HEK293 (cell line): ENCODE data around the gene PPARG.

ENCODE experiments used
- CTCF ChIA-PET: fragments of 350-600 bp; formaldehyde crosslinking; extraction: SDS; loops from one replicate; lab custom pipeline; 2021; ENCODE audit warnings: antibody characterized with exemption; lab: Yijun Ruan, JAX
- POLR2A ChIA-PET: fragments of 300-600 bp; formaldehyde crosslinking; extraction: SDS; loops from one replicate; lab custom pipeline; 2020; ENCODE audit warnings: antibody characterized with exemption, inconsistent platforms; lab: Yijun Ruan, JAX
- H3K27ac ChIP-seq: fragments of 200-500 bp; sonication (Bioruptor generic); 2 replicates; pipeline ENCODE4 v1.5.1; 2014; ENCODE audit warnings: low read depth, low read length, control low read depth, inconsistent platforms; ENCODE audit errors: extremely low read depth
- H3K36me3 ChIP-seq, 2 experiments: fragments of 200-500 bp in 1 of 2; sonication (Bioruptor generic) in 1 of 2; 1 replicate in 1 of 2; 2 replicates in 1 of 2; pipeline ENCODE4 v1.5.1; 2014 to 2017; ENCODE audit warnings: inconsistent platforms in 2 of 2, low read length in 2 of 2; ENCODE audit not compliant: control insufficient read depth in 2 of 2, insufficient read depth in 1 of 2
- H3K4me1 ChIP-seq: fragments of 200-500 bp; sonication (Bioruptor generic); 2 replicates; pipeline ENCODE4 v1.5.1; 2014; ENCODE audit warnings: mild to moderate bottlenecking, low read length, inconsistent platforms; ENCODE audit not compliant: control insufficient read depth, insufficient read depth
- H3K4me3 ChIP-seq: 2 replicates; pipeline ENCODE4 v1.5.1; 2011; ENCODE audit warnings: low read depth, mild to moderate bottlenecking, control low read depth, low read length, moderate library complexity
- H3K9me3 ChIP-seq: fragments of 200-500 bp; sonication (Bioruptor generic); 2 replicates; pipeline ENCODE4 v1.5.1; 2014; ENCODE audit warnings: low read depth, low read length, inconsistent platforms; ENCODE audit not compliant: control insufficient read depth, insufficient read depth
- AEBP2 ChIP-seq: fragments of 450-650 bp; formaldehyde crosslinking; IDR thresholded peaks from 2 replicates; pipeline ENCODE4 v1.5.1; 2016; ENCODE audit warnings: missing biosample characterization, missing genetic modification characterization, borderline replicate concordance
- FEZF1 ChIP-seq: fragments of 450-650 bp; formaldehyde crosslinking; IDR thresholded peaks from 2 replicates; pipeline ENCODE4 v1.5.1; 2016; ENCODE audit warnings: missing biosample characterization, missing genetic modification characterization
- INSM2 ChIP-seq: fragments of 450-650 bp; formaldehyde crosslinking; IDR thresholded peaks from 2 replicates; pipeline ENCODE4 v1.5.1; 2016; ENCODE audit warnings: missing biosample characterization, missing genetic modification characterization
- MYNN ChIP-seq: fragments of 450-650 bp; formaldehyde crosslinking; IDR thresholded peaks from 2 replicates; pipeline ENCODE4 v1.5.1; 2016; ENCODE audit warnings: missing biosample characterization, missing genetic modification characterization, borderline replicate concordance
- OVOL3 ChIP-seq: fragments of 450-650 bp; formaldehyde crosslinking; IDR thresholded peaks from 2 replicates; pipeline ENCODE4 v1.5.1; 2016; ENCODE audit warnings: missing biosample characterization, missing genetic modification characterization
- SCRT1 ChIP-seq: fragments of 450-650 bp; formaldehyde crosslinking; IDR thresholded peaks from 2 replicates; pipeline ENCODE4 v1.5.1; 2016; ENCODE audit warnings: missing biosample characterization, missing genetic modification characterization, borderline replicate concordance
- SP2 ChIP-seq: fragments of 450-650 bp; formaldehyde crosslinking; IDR thresholded peaks from 2 replicates; pipeline ENCODE4 v1.5.1; 2016; ENCODE audit warnings: missing biosample characterization, missing genetic modification characterization
- YY2 ChIP-seq: fragments of 450-650 bp; formaldehyde crosslinking; IDR thresholded peaks from 2 replicates; pipeline ENCODE4 v1.5.1; 2016; ENCODE audit warnings: missing biosample characterization, missing genetic modification characterization
- ZBTB17 ChIP-seq: fragments of 450-650 bp; formaldehyde crosslinking; IDR thresholded peaks from 2 replicates; pipeline ENCODE4 v1.5.1; 2016; ENCODE audit warnings: missing biosample characterization, missing genetic modification characterization
- ZFP41 ChIP-seq: fragments of 450-650 bp; formaldehyde crosslinking; IDR thresholded peaks from 2 replicates; pipeline ENCODE4 v1.5.1; 2016; ENCODE audit warnings: missing biosample characterization, missing genetic modification characterization, borderline replicate concordance
- ZNF132 ChIP-seq: fragments of 450-650 bp; formaldehyde crosslinking; IDR thresholded peaks from 2 replicates; pipeline ENCODE4 v1.5.1; 2017; ENCODE audit warnings: missing biosample characterization, missing genetic modification characterization, borderline replicate concordance
- ZNF138 ChIP-seq: fragments of 450-650 bp; formaldehyde crosslinking; IDR thresholded peaks from 2 replicates; pipeline ENCODE4 v1.5.1; 2016; ENCODE audit warnings: missing biosample characterization, missing genetic modification characterization, borderline replicate concordance
- ZNF174 ChIP-seq: fragments of 450-650 bp; formaldehyde crosslinking; IDR thresholded peaks from 2 replicates; pipeline ENCODE4 v1.5.0; 2017; ENCODE audit warnings: missing biosample characterization, mild to moderate bottlenecking, missing genetic modification characterization
- ZNF175 ChIP-seq: fragments of 450-650 bp; formaldehyde crosslinking; IDR thresholded peaks from 2 replicates; pipeline ENCODE4 v1.5.1; 2016; ENCODE audit warnings: missing biosample characterization, missing genetic modification characterization
- ZNF239 ChIP-seq: fragments of 450-650 bp; formaldehyde crosslinking; IDR thresholded peaks from 2 replicates; pipeline ENCODE4 v1.5.1; 2016; ENCODE audit warnings: missing biosample characterization, missing genetic modification characterization
- ZNF248 ChIP-seq: fragments of 450-650 bp; formaldehyde crosslinking; IDR thresholded peaks from 2 replicates; pipeline ENCODE4 v1.5.1; 2017; ENCODE audit warnings: missing biosample characterization, missing genetic modification characterization
- ZNF324 ChIP-seq: fragments of 450-650 bp; formaldehyde crosslinking; IDR thresholded peaks from 2 replicates; pipeline ENCODE4 v1.5.1; 2016; ENCODE audit warnings: missing biosample characterization, missing genetic modification characterization
- ZNF404 ChIP-seq: fragments of 450-650 bp; formaldehyde crosslinking; IDR thresholded peaks from 2 replicates; pipeline ENCODE4 v1.5.1; 2017; ENCODE audit warnings: missing biosample characterization, missing genetic modification characterization
- ZNF549 ChIP-seq: fragments of 450-650 bp; IDR thresholded peaks from 2 replicates; pipeline ENCODE4 v1.5.1; 2018; ENCODE audit warnings: missing biosample characterization, missing genetic modification characterization, mild to moderate bottlenecking, inconsistent platforms, moderate library complexity
- ZNF571 ChIP-seq: fragments of 450-650 bp; formaldehyde crosslinking; IDR thresholded peaks from 2 replicates; pipeline ENCODE4 v1.5.0; 2017; ENCODE audit warnings: missing biosample characterization, missing genetic modification characterization
- ZNF580 ChIP-seq: fragments of 450-650 bp; formaldehyde crosslinking; IDR thresholded peaks from 2 replicates; pipeline ENCODE4 v1.5.1; 2016; ENCODE audit warnings: missing biosample characterization, missing genetic modification characterization
- ZNF621 ChIP-seq: fragments of 450-650 bp; formaldehyde crosslinking; IDR thresholded peaks from 2 replicates; pipeline ENCODE4 v1.5.1; 2017; ENCODE audit warnings: missing biosample characterization, missing genetic modification characterization

The PPARG gene

GRCh38 chr3:12409684-12410596 is 121.1 kb downstream of the PPARG start:
- H3K9me3 ChIP-seq: no peaks in the 10 kb centered on the region
- H3K4me1 ChIP-seq: no peaks in the 10 kb centered on the region
- ChIA-PET POLR2A (no interaction called here), CTCF (interaction anchor here (0.7 kb wide), 2 partner anchors 11 to 93 kb away, joined by 3 read pairs; no protein-coding TSS in a partner anchor)
- TF ChIP-seq ZNF580 (tag by site-specific recombination): no peak
- TF ChIP-seq INSM2: no peak
- TF ChIP-seq ZNF239 (tag by site-specific recombination): no peak
- no peak for TF ChIP-seq ZNF571 (tag by site-specific recombination)
- TF ChIP-seq ZNF549 (tag by site-specific recombination): no peak
- no peak for TF ChIP-seq ZNF248
- no peak for TF ChIP-seq AEBP2 (tag by site-specific recombination)
- TF ChIP-seq ZNF621 (tag by site-specific recombination): no peak
- no peak overlapping the region for H3K4me3 ChIP-seq
- no peaks in the 10 kb centered on the region for H3K36me3 ChIP-seq
- no peak overlapping the region for H3K27ac ChIP-seq

GRCh38 chr3:12413721-12414255 is 124.9 kb downstream of the PPARG start:
- CTCF ChIA-PET: no interaction called here
- Histone ChIP-seq H3K4me1 (no peaks in the 10 kb centered on the region), H3K27ac (no peak overlapping the region), H3K4me3 (no peak overlapping the region), H3K36me3 (no peaks in the 10 kb centered on the region), H3K9me3 (no peaks in the 10 kb centered on the region)
- POLR2A ChIA-PET: no interaction called here
- no peak for TF ChIP-seq SP2

GRCh38 chr3:12415014-12415680 is 126.3 kb downstream of the PPARG start:
- no peaks in the 10 kb centered on the region for H3K4me1 ChIP-seq
- POLR2A ChIA-PET: no interaction called here
- no peaks in the 10 kb centered on the region for H3K9me3 ChIP-seq
- no peak overlapping the region for H3K4me3 ChIP-seq
- no peak overlapping the region for H3K27ac ChIP-seq
- no peaks in the 10 kb centered on the region for H3K36me3 ChIP-seq
- CTCF ChIA-PET: no interaction called here
- TF ChIP-seq AEBP2 (tag by site-specific recombination): no peak
- no peak for TF ChIP-seq OVOL3 (tag by site-specific recombination)
- no peak for TF ChIP-seq ZNF404 (tag by site-specific recombination)
- no peak for TF ChIP-seq SCRT1 (tag by site-specific recombination)
- TF ChIP-seq FEZF1 (tag by site-specific recombination): no peak
- TF ChIP-seq MYNN (tag by site-specific recombination): no peak
- TF ChIP-seq YY2 (tag by site-specific recombination): no peak
- TF ChIP-seq ZNF175 (tag by site-specific recombination): no peak
- TF ChIP-seq ZFP41: no peak
- TF ChIP-seq ZBTB17 (tag by site-specific recombination): no peak
- no peak for TF ChIP-seq ZNF174 (tag by site-specific recombination)
- no peak for TF ChIP-seq ZNF132 (tag by site-specific recombination)
- no peak for TF ChIP-seq ZNF324 (tag by site-specific recombination)
- TF ChIP-seq ZNF138 (tag by site-specific recombination): no peak
